HG03354 (cell line): Measurements from ENCODE around the gene OR13C9.
A peak's percentile ranks its signal among the peaks of the same experiment; 100 is the strongest.
"Not testable (repeated sequence)": the region's sequence is repeated elsewhere in the genome, so short reads cannot be mapped to it uniquely, and the experiment has no call there.

Source experiments
- ATAC-seq: cut with Tn5 transposase; IDR thresholded peaks from one replicate; pipeline ENCODE4 v1.9.1; 2021; ENCODE audit warnings: mild to moderate bottlenecking; ENCODE audit not compliant: unreplicated experiment, poor library complexity, severe bottlenecking

Gene OR13C9, protein sequence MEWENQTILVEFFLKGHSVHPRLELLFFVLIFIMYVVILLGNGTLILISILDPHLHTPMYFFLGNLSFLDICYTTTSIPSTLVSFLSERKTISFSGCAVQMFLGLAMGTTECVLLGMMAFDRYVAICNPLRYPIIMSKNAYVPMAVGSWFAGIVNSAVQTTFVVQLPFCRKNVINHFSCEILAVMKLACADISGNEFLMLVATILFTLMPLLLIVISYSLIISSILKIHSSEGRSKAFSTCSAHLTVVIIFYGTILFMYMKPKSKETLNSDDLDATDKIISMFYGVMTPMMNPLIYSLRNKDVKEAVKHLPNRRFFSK

DNA sequence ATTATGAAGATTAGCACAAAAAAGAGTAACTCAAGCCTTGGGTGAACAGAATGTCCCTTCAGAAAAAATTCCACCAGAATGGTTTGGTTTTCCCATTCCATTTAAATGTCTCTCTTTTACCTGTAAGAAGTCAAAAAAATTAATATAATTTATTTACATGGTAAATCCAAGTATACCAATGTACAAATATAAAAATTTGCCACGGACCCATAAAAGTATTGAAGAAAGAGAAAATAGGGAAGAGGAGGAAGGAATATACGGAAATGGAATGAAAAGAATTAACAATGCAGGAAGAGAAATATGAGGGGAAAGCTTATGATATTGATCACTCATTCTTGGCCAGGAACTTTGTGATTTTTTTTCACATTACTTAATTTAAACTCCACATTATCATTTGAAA is at the start of gene OR13C9:
Gene OR13C9 (minus strand): TSS at position 101 of the 400 bp plus-strand sequence. CDS start 0 bp downstream, at position 101.
- ATAC-seq = no peak

DNA sequence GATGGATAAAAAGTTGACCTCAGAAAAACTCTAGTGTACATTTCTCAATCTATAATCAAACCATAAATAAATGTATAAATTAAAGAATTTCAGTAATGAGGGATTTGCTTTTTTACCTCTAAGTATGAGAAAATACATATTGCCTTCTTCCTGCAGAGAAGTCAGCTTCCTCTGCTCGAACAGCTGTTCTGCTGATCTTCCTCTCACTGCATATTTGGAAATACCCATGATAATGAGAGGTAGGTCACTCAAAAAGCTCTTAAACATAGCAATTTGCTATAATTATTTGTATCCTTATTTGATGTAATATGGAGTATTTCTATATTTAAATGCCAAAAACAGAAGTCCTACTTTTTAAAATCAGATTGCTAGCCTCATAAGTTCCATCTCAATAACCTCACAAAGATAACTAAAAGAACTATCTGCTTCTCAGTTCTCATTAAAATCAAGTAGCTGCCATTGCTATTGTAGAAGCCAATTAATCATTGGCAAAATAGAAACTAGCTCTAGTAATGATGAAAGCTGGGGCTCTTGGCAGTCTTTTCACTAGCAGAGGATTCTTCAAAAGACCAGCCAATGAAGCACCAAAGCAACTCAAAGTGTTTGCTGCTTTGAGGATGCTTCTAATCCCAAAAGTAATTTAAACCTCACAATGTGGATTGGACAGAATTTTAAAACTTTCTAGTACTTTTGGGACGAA is 40.6 kb upstream of the OR13C9 start:
- peak; percentile 69 for ATAC-seq

DNA sequence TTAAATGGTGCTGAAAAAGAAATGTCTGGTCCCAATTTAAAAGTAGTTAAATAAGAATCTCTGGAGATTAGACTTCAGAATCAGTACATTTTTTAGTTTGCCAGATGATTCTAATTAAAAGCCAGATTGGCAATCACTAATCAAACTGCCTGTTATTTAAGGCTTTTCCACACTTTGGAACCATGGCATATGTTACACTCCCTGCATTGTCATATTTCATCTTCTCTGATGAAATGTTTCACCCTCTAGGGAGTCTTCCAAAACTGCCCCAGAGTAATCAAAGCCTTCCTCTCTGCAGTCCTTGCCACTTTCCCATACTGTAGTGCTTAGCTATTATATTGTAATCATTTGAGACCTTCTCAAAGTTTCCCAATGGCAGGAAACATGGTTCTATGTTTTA is 17.5 kb upstream of the OR13C9 start:
- no peak for ATAC-seq

DNA sequence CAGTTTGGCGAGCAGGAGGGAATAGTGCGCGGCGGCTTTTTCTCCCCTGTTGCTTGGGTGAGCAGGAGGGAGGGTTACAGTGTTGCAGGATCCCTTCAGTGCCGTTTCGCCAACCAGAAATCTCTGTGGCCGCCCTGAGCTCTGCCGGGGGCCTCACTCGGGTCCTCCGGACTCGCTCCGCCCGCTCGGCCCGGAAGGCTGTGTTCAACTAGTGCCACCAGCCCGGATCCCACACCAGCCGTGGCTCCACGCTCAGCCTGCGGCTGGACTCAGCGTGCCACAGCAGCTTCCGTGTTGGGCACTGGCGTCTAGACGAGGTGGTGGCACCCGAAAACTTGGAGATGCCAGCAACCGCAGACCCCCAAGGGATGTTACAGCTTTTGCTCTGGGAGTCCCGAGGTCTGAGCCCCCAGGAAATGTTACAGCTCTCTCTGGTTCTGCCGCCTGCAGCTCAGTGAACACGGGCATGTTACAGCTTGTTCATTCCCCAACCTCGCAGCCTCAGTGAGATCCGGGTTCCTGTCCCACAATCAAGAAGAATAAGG is 16.0 kb upstream of the OR13C9 start:
- ATAC-seq = no peak

DNA sequence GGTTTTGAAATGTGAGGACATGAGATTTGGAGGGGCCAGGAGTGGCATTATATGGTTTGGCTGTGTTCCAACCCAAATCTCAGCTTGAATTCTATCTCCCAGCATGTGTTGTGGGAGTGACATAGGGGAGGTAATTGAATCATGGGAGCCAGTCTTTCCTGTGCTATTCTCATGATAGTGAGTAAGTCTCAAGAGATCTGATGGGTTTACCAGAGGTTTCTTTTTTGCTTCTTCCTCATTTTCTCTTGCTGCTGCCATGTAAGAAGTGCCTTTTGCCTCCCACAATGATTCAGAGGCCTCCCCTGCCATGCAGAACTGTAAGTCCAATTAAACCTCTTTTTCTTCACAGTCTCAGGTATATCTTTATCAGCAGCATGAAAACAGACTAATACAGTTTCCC is 8.0 kb upstream of the OR13C9 start:
- ATAC-seq = not testable (repeated sequence)

DNA sequence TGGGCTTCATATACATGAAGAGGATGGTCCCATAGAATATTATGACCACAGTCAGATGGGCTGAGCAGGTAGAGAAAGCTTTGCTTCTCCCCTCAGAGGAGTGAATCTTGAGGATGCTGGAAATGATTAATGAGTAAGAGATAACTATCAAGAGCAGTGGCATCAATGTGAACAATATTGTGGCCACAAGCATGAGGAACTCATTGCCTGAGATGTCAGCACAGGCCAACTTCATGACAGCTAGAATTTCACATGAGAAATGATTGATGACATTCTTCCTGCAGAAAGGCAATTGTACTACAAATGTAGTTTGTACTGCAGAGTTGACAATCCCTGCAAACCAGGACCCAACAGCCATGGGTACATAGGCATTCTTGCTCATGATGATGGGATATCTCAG is 586 bp downstream of the OR13C9 start:
- peak; percentile 59 for ATAC-seq

DNA sequence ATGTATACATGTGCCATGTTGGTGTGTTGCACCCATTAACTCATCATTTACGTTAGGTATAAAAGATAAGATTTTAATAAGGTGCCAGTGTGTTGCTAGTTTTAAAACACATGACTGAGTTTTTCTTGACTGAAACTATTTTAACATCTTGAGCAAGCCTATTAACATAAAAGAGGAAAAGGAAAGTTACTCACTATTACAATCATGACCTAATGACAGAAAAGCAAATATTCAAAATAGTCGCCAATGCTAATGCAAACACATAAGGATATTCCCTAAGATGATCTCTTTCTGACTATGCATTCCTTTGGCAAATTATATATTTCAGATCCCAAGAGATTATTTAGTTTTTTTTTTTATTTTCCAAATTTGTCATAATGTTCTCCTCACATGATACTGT is 6.8 kb downstream of the OR13C9 start:
- ATAC-seq = no peak

DNA sequence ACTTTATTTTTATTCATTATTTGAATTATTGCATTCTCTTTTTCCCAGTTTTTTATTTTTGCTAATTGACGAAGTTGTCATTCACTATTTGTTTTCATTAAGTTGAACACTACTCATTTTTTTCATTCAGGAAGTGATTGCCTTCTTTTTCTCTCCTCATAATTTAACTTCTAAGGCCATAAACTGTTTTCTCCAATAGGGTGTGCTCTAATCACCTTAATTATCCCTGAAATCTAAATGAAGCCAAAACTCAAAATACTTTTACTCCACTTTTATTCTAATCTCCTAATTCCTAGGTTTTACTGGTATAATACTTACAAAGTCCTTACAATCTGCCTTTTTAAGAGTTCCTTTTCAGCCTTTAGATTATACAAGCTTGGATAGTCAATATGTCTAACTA is 9.7 kb downstream of the OR13C9 start:
- no peak for ATAC-seq

DNA sequence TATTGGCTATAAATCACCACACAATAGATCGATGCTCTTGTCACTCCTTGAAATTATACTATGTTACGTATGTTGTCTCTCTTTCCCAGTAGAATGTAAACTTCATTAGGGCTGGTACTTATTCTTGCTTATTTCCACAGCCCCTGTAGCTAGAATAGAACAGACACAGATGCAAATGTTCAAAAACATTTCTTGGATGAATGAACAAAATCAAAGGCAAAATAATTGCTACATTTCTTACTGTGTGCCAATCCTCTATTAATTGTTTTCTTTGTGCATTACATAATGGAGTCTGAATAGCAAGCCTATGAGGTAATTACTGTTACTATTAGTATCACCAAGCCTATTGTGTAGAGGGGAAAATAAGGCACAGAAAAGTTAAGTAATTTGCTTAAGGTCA is 11.9 kb downstream of the OR13C9 start:
- ATAC-seq = no peak

DNA sequence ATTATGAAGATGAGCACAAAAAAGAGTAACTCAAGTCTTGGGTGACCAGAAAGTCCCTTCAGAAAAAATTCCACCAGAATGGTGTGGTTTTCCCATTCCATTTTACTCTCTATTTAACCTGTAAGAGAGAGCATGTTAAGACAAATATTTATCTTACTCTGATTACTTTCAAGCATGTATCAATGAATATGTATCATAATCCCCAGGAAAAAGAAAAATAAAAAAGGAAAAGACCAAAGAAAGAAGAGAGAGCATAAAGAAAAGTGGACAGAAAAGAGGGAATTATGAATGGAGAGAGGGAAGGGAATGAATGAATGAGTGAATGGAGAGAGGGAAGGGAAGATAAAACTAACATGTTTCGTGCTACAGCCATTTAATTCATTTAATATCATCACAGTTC is 12.5 kb downstream of the OR13C9 start, which contains the start of gene OR13C2:
Gene OR13C2 (minus strand): TSS at position 101 of the 400 bp plus-strand sequence. CDS start 0 bp downstream, at position 101.
- ATAC-seq = not testable (repeated sequence)

DNA sequence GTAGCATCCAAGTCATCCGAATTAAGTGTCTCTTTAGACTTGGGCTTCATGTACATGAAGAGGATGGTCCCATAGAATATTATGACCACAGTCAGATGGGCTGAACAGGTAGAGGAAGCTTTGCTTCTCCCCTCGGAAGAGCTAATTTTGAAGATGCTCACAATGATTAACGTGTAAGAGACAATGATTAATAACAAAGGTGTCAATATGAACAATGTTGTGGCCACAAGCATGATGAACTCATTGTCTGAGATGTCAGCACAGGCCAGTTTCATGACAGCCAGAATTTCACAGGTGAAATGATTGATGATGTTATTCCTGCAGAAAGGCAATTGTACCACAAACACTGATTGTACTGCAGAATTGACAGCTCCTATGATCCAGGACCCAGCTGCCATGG is 13.2 kb downstream of the OR13C9 start:
- peak; percentile 78 for ATAC-seq

DNA sequence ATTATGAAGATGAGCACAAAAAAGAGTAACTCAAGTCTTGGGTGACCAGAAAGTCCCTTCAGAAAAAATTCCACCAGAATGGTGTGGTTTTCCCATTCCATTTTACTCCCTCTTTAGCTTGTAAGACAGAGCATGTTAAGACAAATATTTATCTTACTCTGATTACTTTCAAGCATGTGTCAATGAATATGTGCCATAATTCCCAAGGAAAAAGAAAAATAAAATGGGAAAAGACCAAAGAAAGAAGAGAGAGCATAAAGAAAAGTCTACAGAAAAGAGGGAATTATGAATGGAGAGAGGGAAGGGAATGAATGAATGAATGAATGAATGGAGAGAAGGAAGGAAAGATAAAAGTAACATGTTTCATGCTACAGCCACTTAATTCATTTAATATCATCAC is 18.7 kb downstream of the OR13C9 start, which contains the start of gene OR13C5:
Gene OR13C5 (minus strand): TSS at position 101 of the 400 bp plus-strand sequence. CDS start 0 bp downstream, at position 101.
- not testable (repeated sequence) for ATAC-seq

DNA sequence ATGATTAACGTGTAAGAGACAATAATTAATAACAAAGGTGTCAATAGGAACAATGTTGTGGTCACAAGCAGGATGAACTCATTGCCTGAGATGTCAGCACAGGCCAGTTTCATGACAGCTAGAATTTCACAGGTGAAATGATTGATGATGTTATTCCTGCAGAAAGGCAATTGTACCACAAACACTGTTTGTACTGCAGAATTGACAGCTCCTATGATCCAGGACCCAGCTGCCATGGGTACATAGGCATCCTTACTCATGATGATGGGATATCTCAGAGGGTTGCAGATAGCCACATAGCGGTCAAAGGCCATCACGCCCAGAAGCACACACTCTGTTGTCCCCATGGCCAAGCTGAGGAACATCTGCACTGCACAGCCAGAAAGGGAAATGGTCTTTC is 19.3 kb downstream of the OR13C9 start:
- peak; percentile 40 for ATAC-seq

DNA sequence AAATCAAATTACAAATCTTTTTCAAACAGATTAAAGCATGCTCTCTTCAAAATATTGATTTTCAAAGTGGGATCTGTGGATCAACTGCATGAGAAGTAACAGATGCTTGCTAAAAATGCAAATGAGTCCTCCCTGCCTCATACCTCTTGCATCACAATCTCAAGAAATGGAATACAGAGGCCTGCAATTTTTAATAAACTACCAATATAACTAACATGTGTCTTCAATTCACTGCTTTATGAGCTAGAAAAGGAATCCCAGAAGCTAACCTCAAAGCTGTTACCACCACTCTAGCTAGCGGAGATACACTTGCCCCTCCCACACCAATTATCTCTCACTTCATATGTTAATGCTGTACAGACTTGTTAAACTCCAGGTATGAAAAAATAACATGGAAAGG is 28.4 kb downstream of the OR13C9 start:
- no peak for ATAC-seq

DNA sequence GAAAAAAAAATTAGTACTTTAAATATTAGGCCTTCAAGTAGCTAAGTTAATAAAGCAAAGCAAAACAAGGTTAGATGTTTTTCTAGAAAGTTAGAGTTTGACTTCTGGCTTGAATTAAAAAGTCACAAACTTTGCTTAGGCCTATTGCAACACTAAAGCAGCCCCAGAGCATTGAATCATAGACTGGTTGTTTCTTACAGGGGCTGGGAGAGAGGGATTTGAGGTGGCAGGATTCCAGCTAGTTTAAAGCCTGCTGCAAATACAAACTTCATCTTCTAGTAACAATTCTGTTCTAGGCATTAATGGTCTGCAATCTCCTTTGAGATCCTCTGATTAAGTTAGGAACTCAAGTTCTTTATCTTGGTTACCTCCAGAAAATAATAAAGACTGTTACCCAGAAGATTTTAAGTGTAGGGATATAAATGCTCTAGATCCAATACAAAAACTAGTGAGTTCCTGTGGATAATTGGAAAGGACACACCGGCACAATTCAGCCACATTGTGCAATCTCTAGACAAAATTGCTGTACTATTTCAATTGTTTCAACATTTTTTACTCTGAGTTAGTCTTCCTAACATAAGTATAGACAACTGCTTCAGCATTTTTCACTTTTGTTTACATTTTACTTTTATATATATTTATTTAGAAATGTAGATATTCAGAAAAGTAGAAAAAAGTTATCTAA is 31.4 kb downstream of the OR13C9 start:
- no peak for ATAC-seq

DNA sequence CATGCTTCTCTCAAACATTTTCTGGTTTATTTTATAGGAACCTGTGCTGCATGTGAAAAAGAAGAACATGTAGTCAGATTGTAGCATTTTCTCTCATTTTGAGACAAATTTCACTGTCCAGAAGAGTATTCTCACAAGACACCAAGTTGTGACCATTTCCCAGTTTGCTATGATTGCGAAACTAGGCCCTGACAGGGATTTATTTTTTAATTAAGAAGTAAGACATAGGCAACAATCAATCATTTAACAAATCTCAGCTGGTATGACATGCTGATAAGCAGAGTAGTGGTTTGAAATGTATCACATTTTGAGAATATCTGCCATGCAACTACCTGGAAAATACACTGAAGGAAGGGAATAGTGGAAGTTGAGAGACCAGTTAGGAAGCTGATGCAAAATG is 37.4 kb downstream of the OR13C9 start:
- ATAC-seq = no peak

DNA sequence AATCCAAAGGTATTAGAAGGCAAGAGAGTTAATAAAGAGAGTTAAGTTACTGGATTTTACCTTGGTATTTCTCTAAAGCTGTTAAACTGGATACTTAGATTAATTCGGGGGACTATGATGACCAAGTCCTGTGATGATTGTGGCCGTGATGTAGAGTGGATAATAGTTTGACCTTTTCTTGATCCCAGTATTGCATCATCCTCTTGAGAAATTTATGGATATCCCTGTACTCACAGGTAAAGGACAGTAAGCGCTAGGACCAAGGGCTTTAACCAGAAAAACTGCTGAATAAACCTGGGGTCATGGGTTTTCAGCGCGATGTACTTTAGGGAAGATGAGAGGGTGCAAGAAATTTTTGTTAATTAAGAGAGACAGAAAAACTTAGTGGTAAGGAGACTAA is 40.7 kb downstream of the OR13C9 start:
- ATAC-seq = no peak

DNA sequence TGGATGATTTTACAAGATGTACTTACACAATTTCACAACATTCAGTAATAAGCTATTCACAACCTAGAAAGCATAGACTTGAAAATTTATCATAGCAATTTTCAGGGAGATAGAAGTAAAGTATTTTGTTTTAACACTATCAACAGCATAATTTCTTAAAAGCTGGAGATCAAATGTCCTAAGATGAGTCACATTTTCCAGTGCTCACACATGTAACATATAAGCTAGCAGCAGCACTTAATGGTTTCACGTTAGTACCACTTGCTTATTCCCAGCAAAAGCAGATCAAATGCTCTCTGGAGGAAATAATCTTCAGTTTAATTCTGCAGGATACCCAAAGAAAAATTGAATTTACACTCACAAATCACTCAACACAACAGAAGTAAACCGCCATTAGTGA is 42.5 kb downstream of the OR13C9 start:
- ATAC-seq = no peak

DNA sequence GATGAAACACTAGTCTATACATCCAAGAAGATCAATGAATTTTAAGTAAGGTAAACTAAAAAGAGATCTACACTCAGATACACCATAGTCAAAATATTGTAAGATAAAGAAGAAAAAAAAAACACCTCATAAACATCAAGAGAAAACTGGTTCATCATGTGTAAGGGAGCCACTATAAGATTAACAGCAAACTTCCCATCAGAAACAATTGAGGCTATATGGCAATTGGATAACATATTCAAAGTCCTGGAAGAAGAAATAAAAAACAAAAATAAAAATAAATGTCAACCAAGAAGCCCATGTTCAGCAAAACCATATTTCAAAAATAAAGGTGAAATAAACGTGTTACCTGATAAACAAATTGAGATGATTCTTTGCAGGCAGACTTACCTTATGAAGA is 45.4 kb downstream of the OR13C9 start:
- no peak for ATAC-seq

DNA sequence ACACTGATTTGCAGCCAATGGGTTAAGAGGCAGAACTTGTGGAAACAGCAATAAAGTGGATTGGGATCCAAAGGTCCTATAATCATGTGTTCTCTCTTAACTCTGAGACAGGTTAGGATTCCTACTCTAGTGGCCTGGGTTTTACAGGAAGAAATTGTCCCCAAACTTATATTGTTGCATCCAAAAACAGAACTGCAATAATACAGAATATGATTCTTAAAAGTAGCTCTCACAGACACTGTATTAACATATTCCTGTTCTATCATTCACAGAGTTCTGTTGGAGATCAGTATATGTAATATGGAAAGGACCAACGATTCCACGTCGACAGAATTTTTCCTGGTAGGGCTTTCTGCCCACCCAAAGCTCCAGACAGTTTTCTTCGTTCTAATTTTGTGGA is 49.1 kb downstream of the OR13C9 start, which contains the start of gene OR13C8:
Gene OR13C8 (plus strand): TSS at position 301 of the 400 bp plus-strand sequence. CDS start 0 bp downstream, at position 301.
- no peak for ATAC-seq
